Prostate gland (tissue), 1 donor: ENCODE data around the gene FAM50A.

ENCODE experiments used
- POLR2A ChIP-seq: fragments of 450-650 bp; IDR thresholded peaks from one replicate; pipeline ENCODE4 v1.6.1; 2016; ENCODE audit warnings: antibody characterized with exemption, mild to moderate bottlenecking
- POLR2AphosphoS5 ChIP-seq: sonication (generic); formaldehyde crosslinking; IDR thresholded peaks from one replicate; pipeline ENCODE4 v1.6.1; 2017; ENCODE audit warnings: antibody characterized with exemption

- TF ChIP-seq POLR2A (peak; percentile 20), POLR2AphosphoS5 (no peak)
These were observed at the start of gene FAM50A for GRCh38 chrX:154443992-154444754.
